Renal cortex interstitium (tissue), 15 donors: Measurements from ENCODE around the gene TMEM238L. TPM values are rescaled to one million over a fixed set of nuclear protein-coding genes. Genes with fewer than 3 reads are reported as not detected.
"Not testable (repeated sequence)": the region's sequence is repeated elsewhere in the genome, so short reads cannot be mapped to it uniquely, and the experiment has no call there.

Source experiments
- DNase-seq, 11 donors: peaks; one replicate each; pipeline ENCODE4 v3.0.0-alpha.2; 2013; ENCODE audit warnings: low read depth in 9 of 11, low spot score in 4 of 11; ENCODE audit errors: extremely low read depth in 1 of 11
- long read RNA-seq, 16 experiments: transcript quantifications; one replicate each; lab custom pipeline, GENCODE V29; 2026
- polyA plus RNA-seq, 3 donors: library from polyadenylated mRNA; unstranded; fragments of 120-200 nt; gene quantifications; one replicate each; pipeline ENCODE4 v1.2.1, GENCODE V29; 2013; ENCODE audit not compliant: insufficient read length in 3 of 3

The TMEM238L gene, protein sequence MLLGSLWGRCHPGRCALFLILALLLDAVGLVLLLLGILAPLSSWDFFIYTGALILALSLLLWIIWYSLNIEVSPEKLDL
- 10 to 100 TPM in 1 of 3 donors, 1 to 10 TPM in 2; 1.9 to 11.1 (median 2.9) TPM for polyA plus RNA-seq
- long read RNA-seq, donor 1 = 0 reads
- long read RNA-seq, donor 2, partial matches to known transcripts = 0 of 1 reads
- long read RNA-seq, donor 2, other reads (novel, unspliced or antisense) = 0 of 1 reads
- long read RNA-seq, donor 3, partial matches to known transcripts = 0 of 4 reads
- long read RNA-seq, donor 3, other reads (novel, unspliced or antisense) = 0 of 4 reads
- long read RNA-seq, donor 4, partial matches to known transcripts = 0 of 2 reads
- long read RNA-seq, donor 4, other reads (novel, unspliced or antisense) = 0 of 2 reads
- long read RNA-seq, donor 5 = 0 reads
- long read RNA-seq, donor 6, partial matches to known transcripts = 0 of 2 reads
- long read RNA-seq, donor 6, other reads (novel, unspliced or antisense) = 0 of 2 reads
- long read RNA-seq, donor 7, partial matches to known transcripts = 0 of 2 reads
- long read RNA-seq, donor 7, other reads (novel, unspliced or antisense) = 0 of 2 reads
- long read RNA-seq, donor 8 = 0 reads
- long read RNA-seq, donor 9, partial matches to known transcripts = 0 of 1 reads
- long read RNA-seq, donor 9, other reads (novel, unspliced or antisense) = 0 of 1 reads
- long read RNA-seq, donor 10, partial matches to known transcripts = 0 of 2 reads
- long read RNA-seq, donor 10, other reads (novel, unspliced or antisense) = 0 of 2 reads
- long read RNA-seq, donor 11 = 0 reads
- long read RNA-seq, donor 12, partial matches to known transcripts = 0 of 1 reads
- long read RNA-seq, donor 12, other reads (novel, unspliced or antisense) = 0 of 1 reads
- long read RNA-seq, donor 13 = 0 reads
- long read RNA-seq, donor 14, partial matches to known transcripts = 0 of 1 reads
- long read RNA-seq, donor 14, other reads (novel, unspliced or antisense) = 0 of 1 reads
- long read RNA-seq, donor 15, partial matches to known transcripts = 0 of 1 reads
- long read RNA-seq, donor 15, other reads (novel, unspliced or antisense) = 0 of 1 reads
- long read RNA-seq, donor 16, transcript TMEM238L-202 (2 exons, 1,530 nt) = major isoform, 6 of 6 reads
- long read RNA-seq, donor 16, partial matches to known transcripts = 0 of 6 reads
- long read RNA-seq, donor 16, other reads (novel, unspliced or antisense) = 0 of 6 reads

DNA sequence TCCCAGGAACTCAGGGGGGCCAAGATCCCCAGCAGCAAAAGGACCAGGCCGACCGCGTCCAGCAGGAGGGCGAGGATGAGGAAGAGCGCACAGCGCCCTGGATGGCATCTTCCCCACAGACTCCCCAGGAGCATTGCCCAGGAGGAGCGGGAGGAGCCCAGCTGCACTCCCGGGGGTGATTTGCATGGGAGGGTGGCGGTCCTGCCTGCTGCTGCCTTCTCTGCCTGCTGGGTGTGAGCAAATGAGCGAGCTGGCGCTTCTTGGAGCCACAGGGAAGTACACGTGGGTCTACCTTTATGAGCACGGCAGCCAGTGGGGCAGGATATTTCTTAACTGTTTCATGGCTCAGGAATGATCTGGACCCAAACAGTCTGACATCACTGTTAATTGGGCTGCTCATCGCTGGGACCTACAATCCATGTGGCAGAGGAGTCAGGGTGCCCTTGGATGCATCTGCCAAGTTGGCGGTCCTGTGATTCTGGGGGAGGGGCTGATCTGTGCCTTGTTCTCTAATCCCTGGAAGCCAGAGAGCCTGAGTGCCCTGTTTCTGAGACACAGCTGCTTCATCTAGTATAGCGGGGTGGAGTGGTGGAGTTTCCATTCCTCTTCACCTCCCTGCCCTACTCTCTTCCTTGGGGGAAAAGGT, at the start of gene TMEM238L:
TMEM238L (minus strand) TSS at position 270 of the 646 bp plus-strand sequence; CDS start at position 134, 136 bp downstream.
- no peak for DNase-seq

- not testable (repeated sequence) for DNase-seq
Observed at GRCh38 chr17:10846636-10847035, 42.7 kb upstream of the TMEM238L start.

GRCh38 chr17:10845388-10845751, 41.5 kb upstream of the TMEM238L start:
- DNase-seq = no peak

GRCh38 chr17:10844621-10845387, 40.9 kb upstream of the TMEM238L start:
- peak; percentile 24 to 67 (median 54) for DNase-seq

- DNase-seq = no peak
Observed at GRCh38 chr17:10843811-10844210, 39.9 kb upstream of the TMEM238L start.

DNA sequence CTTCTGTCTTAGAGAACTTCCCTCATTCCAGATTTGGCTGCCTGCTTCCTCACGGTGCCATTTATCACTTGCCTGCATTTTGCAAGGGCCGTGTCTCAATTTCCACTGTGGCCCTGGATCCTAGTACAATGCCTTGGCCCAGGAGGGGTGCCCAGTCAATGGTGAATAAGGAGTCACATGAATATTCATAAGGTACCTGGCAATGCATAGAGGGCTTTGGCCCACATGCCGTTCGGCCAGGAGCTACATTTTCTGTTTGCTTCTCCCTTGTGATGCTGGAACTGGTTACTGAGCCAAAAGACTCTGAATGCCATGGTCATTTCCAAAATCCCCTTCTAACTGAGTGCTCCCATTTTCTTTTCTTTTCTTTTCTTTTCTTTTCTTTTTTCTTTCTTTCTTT, 38.8 kb upstream of the TMEM238L start:
- DNase-seq = no peak

DNA sequence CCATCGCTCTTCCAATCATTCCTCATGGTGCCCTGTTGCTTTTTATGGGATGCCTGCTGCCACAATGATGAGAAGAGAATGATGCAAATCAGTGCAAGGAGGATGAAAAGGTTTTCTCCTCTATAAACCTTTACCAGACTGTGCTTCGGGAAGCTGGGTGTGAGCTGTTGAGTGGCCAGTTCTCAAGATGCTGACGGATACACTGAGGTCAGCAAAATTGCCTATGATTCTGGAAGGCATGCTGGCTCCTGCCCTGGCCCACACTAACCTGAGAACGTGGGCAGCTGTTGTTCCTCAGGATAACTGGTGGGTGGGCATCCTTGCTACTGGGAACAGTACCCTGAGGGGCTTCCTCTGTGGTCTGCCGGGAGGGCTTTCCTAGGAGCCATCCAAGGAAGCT, 34.8 kb upstream of the TMEM238L start:
- DNase-seq = no peak

- no peak for DNase-seq
Observed at GRCh38 chr17:10837921-10838320, 34.0 kb upstream of the TMEM238L start, which contains the start of gene PIRT. PIRT (minus strand) TSS chr17:10838087; CDS start chr17:10825645, 12,442 bp downstream.

DNA sequence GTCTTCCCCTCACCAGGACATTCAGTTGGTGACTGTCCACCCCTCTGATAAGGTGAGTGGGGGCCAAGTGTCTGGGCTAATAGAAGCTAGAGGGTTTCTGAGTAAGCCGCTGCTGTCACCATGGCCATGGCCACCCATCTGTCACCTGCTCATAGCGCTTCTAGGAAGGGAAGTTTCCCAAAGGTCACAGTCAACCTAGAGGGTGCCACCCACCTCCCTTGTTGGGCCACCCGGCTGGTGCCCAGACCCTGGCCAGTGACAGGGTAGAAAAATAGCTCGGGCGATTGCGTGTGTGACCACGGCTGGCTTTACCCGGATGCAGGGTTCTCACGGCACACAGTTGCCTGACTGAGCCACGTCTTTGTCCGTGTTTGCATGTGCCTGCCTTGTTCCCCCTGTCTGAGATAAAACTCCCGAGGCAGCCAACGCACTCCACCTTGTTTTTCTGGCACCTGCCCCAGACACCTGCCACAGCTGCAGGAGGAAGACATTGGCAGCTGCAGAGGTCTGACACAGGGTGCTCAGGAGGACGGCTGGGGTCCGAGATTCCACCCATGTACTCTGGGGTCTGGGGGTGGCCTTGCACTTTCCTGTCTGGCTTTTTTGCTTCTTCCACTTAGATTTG, 33.2 kb upstream of the TMEM238L start:
- DNase-seq = no peak

DNA sequence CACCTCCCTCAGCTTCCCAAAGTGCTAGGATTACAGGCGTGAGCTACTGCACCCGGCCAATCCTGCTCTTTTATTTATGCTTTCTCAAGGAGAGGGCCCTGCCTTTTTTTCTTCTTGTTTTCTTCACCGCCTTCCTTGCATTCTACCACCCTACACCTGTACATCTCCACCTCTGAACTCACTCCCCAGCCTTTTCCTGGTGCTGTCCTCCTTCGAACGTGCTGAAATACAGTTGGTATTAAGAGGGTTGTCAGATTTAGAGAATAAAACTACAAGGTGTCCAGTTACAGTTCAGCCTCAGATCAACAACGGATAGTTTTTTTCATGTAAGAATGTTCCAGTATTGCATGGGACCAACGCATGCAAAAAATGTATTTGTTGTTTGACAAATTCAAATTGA, 32.2 kb upstream of the TMEM238L start:
- DNase-seq = peak in 1 of 11 donors; percentile 8

GRCh38 chr17:10831696-10832095, 27.8 kb upstream of the TMEM238L start:
- no peak for DNase-seq

DNA sequence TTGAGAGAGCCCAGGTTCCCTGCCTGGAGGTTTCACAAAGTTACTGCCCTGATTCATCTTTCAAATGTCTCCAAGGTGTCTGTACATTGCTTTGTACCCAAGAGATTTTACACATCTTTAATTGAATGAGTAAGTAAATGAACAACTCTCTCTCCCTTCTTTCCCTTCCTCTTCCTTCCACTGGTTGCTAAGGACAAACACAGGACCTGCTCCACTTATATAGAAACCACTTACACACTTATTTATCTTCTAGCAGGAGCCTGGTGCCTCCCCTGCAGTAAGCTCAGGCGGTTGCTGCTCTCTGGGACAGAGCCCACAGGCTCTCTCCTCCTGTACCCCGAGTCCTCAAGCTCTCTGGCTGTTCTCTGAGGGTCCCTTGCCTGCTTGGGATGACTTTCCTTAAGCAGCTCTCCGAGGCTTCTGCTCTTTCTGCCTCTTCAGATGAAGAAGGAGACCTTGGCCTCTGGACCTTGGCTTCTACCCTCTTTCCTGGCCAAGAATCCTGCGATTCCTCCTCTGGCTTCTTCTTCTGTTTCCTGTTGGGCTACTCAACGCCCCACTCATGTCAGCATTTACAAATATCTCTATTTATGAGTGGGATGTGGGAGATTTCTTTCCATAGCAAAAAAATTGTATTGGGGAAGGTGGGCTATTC, 24.1 kb upstream of the TMEM238L start:
- no peak for DNase-seq

- DNase-seq = no peak
Observed at GRCh38 chr17:10824874-10825273, 21.0 kb upstream of the TMEM238L start.

DNA sequence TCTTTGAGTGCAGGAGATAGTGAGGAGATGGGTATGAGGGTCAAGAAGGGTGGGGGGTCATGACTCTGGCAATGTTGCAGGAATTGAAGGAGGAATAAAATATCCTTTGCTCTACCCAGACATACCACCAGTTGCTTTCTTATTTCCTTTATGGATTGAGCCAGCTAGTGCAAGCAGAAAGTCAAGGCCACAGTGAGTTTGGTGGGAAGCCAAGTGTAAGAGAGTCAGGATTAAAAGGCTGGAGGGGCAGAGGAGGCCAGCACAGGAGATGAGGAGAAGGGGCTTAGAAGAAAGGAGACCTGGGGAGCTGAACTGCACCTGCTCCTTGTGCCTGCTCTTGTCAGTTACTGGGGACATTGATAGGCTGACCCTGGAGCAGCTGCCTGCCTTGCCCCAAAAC, 17.9 kb upstream of the TMEM238L start:
- DNase-seq = no peak

DNA sequence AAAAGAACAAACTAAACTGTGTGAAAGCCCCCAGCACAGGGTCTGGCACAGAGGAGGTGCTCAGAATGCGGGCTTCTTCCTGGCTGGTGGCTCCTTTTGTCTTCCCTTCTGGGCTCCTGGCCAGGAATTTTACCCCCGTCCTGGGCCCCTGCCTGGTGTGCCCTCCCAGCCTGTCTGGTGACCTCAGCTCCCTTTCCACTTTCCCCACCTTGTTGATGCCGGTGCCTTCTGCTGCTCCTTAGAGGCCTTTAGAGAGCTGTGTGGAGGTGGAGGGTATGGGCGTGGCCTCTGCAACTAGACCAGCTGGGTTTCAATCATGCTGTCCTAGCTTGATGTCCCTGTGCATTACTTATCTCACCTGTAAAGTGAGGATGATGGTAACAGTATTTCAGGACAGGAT, 17.2 kb upstream of the TMEM238L start:
- no peak for DNase-seq

DNA sequence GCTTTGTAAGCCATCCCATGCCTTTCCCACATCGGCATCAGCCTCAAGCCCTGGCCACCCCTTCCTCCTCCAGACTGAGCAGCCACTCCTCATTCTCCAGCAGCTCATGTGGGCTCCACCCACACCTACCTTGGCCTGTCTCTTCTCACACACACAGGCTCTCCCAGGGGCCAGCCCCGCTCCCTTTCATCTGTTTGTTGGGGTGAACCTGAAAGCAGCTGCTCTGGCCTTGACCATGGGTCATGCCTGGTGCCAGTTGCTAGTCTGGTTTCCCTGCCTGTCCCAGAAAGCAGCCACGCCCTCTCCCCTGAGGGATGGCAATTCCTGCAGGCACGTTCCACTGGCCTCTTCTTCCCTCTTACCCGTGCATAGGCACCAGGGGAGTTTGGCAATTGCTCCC, 11.4 kb upstream of the TMEM238L start:
- DNase-seq = no peak

GRCh38 chr17:10814075-10814474, 10.2 kb upstream of the TMEM238L start:
- no peak for DNase-seq
